HFFc6 (cell line): ENCODE measurements around the gene TIMM10. TPM values are rescaled to one million over a fixed set of nuclear protein-coding genes. Genes with fewer than 3 reads are reported as not detected.

ENCODE experiments used
- DNase-seq: peaks from one replicate; pipeline ENCODE4 v3.0.0-alpha.2; 2018
- H3K27ac Mint-ChIP-seq: 2 replicates; pipeline ENCODE4 v1.8.0; 2020; ENCODE audit warnings: mild to moderate bottlenecking, mixed read lengths
- H3K27me3 Mint-ChIP-seq: 2 replicates; pipeline ENCODE4 v1.8.0; 2021; ENCODE audit warnings: mild to moderate bottlenecking, moderate library complexity, mixed read lengths; ENCODE audit not compliant: insufficient read depth
- H3K36me3 Mint-ChIP-seq: 2 replicates; pipeline ENCODE4 v1.8.0; 2021; ENCODE audit warnings: low read depth, mixed read lengths
- H3K4me1 Mint-ChIP-seq: 2 replicates; pipeline ENCODE4 v1.8.0; 2020; ENCODE audit warnings: low read depth, mixed read lengths
- H3K4me3 Mint-ChIP-seq: 2 replicates; pipeline ENCODE4 v1.8.0; 2020; ENCODE audit warnings: mild to moderate bottlenecking, moderate library complexity, mixed read lengths
- H3K9me3 Mint-ChIP-seq: 2 replicates; pipeline ENCODE4 v1.8.0; 2020; ENCODE audit warnings: mild to moderate bottlenecking, mixed read lengths
- total RNA-seq, 6 experiments: library from RNA; stranded (reverse); fragmentation: NEBNext Ultra II Directional; extraction: Animal tissue kit (Norgen Biotek cat#: 25700); gene quantifications; 2 replicates in 1 of 6; 3 replicates in 5 of 6; pipeline ENCODE4 v1.2.3, GENCODE V29; 2021
- TF ChIP-seq, protein P1 (sequence below): fragments of 200-600 bp; sonication (generic); IDR thresholded peaks from 2 replicates; pipeline ENCODE4 v1.5.0; 2021; ENCODE audit warnings: antibody characterized with exemption, mild to moderate bottlenecking

The TIMM10 gene
- total RNA-seq, 6 experiments from 2014 or later: 43.6 to 72.9 (median 58.4) TPM

- no peaks in the 10 kb centered on the region for H3K36me3 Mint-ChIP-seq
- peaks cover 1% of the 10 kb centered on the region; the same call in 1 of the 2 replicates for H3K27me3 Mint-ChIP-seq
- no peaks in the 10 kb centered on the region for H3K9me3 Mint-ChIP-seq
- H3K27ac Mint-ChIP-seq: no peak overlapping the region
- no peak overlapping the region for H3K4me3 Mint-ChIP-seq
- H3K4me1 Mint-ChIP-seq: 0 out of 2 replicates have a peak, but pooled peaks cover 5% of the 10 kb centered on the region
- TF ChIP-seq, protein P1, sequence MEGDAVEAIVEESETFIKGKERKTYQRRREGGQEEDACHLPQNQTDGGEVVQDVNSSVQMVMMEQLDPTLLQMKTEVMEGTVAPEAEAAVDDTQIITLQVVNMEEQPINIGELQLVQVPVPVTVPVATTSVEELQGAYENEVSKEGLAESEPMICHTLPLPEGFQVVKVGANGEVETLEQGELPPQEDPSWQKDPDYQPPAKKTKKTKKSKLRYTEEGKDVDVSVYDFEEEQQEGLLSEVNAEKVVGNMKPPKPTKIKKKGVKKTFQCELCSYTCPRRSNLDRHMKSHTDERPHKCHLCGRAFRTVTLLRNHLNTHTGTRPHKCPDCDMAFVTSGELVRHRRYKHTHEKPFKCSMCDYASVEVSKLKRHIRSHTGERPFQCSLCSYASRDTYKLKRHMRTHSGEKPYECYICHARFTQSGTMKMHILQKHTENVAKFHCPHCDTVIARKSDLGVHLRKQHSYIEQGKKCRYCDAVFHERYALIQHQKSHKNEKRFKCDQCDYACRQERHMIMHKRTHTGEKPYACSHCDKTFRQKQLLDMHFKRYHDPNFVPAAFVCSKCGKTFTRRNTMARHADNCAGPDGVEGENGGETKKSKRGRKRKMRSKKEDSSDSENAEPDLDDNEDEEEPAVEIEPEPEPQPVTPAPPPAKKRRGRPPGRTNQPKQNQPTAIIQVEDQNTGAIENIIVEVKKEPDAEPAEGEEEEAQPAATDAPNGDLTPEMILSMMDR: no peak
- no peak for DNase-seq
Measured at GRCh38 chr11:57560146-57560545, 29.6 kb upstream of the TIMM10 start.

GRCh38 chr11:57556041-57556440 is 25.5 kb upstream of the TIMM10 start:
- H3K4me1 Mint-ChIP-seq: no peaks in the 10 kb centered on the region
- no peak for DNase-seq
- peaks cover 19% of the 10 kb centered on the region for H3K36me3 Mint-ChIP-seq
- TF ChIP-seq, protein P1: no peak
- no peak overlapping the region for H3K4me3 Mint-ChIP-seq
- no peak overlapping the region for H3K27ac Mint-ChIP-seq
- H3K27me3 Mint-ChIP-seq: peaks cover 1% of the 10 kb centered on the region; the same call in 1 of the 2 replicates
- H3K9me3 Mint-ChIP-seq: no peaks in the 10 kb centered on the region

DNA sequence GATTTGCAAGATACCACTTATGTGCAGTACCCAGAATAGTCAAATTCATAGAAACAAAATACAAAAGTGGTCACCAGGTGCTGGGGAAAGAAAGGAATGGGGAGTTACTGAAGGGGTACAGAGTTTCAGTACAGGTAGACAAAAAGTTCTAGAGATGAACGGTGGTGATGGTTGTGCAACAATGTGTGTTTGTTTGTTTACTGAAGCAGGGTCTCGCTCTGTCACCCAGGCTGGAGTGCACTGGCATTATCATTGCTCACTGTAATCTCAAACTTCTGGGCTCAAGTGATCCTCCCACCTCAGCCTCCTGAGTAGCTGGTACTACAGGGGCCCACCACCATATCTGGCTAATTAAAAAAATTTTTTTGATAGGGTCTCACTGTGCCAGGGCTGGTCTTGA is 24.8 kb upstream of the TIMM10 start:
- Mint-ChIP-seq H3K9me3 (no peaks in the 10 kb centered on the region), H3K4me3 (no peak overlapping the region), H3K4me1 (no peaks in the 10 kb centered on the region), H3K27me3 (peaks cover 1% of the 10 kb centered on the region; the same call in 1 of the 2 replicates), H3K27ac (no peak overlapping the region), H3K36me3 (peaks cover 19% of the 10 kb centered on the region)
- DNase-seq: no peak
- TF ChIP-seq, protein P1: no peak

- no peak for DNase-seq
- TF ChIP-seq, protein P1: no peak
- Mint-ChIP-seq H3K27ac (no peak overlapping the region), H3K4me1 (peaks cover 3% of the 10 kb centered on the region), H3K27me3 (peaks cover 1% of the 10 kb centered on the region; the same call in 1 of the 2 replicates), H3K36me3 (peaks cover 19% of the 10 kb centered on the region), H3K9me3 (no peaks in the 10 kb centered on the region), H3K4me3 (no peak overlapping the region)
Measured at GRCh38 chr11:57552479-57552878, 21.9 kb upstream of the TIMM10 start.

- TF ChIP-seq, protein P1: no peak
- Mint-ChIP-seq H3K9me3 (no peaks in the 10 kb centered on the region), H3K4me3 (no peak overlapping the region), H3K4me1 (peaks cover 9% of the 10 kb centered on the region), H3K27ac (no peak overlapping the region), H3K36me3 (peaks cover 19% of the 10 kb centered on the region), H3K27me3 (no peaks in the 10 kb centered on the region; the same call in 1 of the 2 replicates)
- DNase-seq: no peak
Measured at GRCh38 chr11:57551941-57552340, 21.4 kb upstream of the TIMM10 start.

- Mint-ChIP-seq H3K27ac (no peak overlapping the region), H3K4me3 (no peak overlapping the region), H3K4me1 (peaks cover 10% of the 10 kb centered on the region), H3K9me3 (no peaks in the 10 kb centered on the region), H3K27me3 (no peaks in the 10 kb centered on the region; the same call in 1 of the 2 replicates), H3K36me3 (peaks cover 19% of the 10 kb centered on the region)
- DNase-seq: no peak
- TF ChIP-seq, protein P1: no peak
Measured at GRCh38 chr11:57549983-57550382, 19.4 kb upstream of the TIMM10 start.
